Mesenteric fat pad (tissue), 1 donor: Measurements from ENCODE around the gene P2RY11. TPM values are rescaled to one million over a fixed set of nuclear protein-coding genes. Genes with fewer than 3 reads are reported as not detected.

Experiments used
- DNase-seq: peaks from one replicate; pipeline ENCODE4 v3.0.0-alpha.2; 2020; ENCODE audit warnings: low spot score
- total RNA-seq: library from RNA; stranded (reverse); fragmentation: NEBNext Ultra II Directional; extraction: Animal tissue kit (Norgen Biotek cat#: 25700); gene quantifications from one replicate; pipeline ENCODE4 v1.2.1, GENCODE V29; 2021
- donor health status: DM: yes; HTN: yes; CAD: no.

Gene P2RY11
- total RNA-seq, 1 donor from 2014 or later = 17.7 TPM

DNA sequence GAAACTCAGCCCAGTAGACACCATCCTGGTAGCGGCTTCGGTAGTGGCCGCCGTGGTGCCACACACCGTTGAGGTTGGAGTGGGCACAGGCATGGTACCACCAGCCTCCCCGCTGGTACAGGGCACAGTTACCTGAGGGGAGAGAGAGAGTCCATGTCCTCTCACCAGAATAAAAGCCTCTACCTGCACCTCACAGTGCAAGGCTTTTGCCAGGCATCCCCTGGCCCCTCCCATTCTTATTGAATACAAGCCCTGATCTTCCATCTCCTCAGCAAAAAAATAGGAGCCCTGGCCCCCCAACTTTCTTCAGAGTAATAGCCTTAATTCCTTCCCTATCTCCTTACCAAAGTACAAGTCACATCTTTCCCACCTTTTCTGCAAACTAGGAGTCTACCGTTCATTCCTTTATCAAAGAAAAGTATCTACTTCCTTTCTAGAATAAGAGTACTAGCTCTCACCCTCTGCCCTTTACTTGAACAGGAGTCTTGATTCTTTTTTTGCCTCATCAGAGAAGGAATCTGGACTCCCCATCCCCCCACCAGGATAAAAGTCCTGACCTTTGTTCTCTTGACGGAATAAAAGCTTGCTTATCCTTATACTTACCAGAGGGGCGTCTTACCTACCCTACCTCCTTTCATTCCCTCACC, 18.7 kb upstream of the P2RY11 start:
- no peak for DNase-seq

DNA sequence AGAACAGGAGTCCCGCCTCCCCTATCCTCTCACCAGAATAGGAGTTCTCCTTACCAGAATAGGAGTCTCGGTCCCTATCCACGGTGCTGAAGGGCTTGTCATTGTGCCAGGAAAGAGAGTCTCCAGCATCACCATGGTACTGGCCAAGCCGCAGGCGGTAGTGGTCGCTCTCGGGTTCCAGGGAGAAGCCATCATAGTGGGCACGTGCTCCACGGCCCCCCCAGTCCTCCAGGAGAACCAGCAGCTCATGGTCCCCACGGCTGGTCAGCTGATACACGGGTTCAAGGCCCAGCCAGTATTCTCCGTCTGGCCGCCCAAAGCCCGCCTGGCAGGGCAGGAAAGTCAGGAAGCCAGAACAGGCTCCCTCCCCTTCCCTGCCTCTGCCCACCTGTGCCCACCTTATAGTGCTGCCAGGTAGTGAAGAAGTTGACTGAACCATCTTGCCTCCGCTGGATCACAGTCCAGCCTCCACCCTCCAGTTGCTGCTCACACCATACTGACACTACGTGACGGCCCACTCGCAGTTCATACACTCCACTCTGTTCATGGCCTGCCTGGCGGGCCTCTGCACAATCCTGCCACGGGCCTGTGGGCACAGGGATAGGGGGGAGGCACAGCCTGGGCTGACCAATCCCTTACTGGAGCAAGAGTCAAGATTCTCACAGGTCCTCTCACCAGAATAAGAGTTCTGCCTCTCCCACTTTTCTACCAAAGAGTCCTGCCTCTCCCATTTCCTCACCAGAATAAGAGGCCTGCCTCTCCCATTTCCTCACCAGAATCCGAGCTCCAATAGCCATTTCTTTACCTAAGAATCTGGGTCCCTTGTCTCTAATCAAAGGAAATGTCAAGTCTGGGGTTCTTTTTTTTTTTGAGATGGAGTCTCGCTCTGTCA, 18.0 kb upstream of the P2RY11 start:
- DNase-seq = no peak

DNA sequence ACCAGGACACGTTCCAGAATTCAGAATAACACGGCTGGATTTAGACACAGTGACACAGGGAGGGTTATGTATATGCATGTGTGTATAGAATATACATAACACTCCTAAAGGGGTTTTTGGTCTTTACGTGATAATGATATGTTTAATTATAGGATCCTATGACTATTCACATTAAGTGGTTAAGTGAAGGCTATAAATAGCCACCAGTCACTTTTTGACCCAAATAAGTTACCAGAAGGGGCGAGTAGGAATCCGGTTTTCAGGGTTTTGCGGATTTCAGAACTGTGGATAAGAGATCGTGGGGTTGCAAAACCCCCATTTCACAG, 15.9 kb upstream of the P2RY11 start:
- DNase-seq = no peak

DNA sequence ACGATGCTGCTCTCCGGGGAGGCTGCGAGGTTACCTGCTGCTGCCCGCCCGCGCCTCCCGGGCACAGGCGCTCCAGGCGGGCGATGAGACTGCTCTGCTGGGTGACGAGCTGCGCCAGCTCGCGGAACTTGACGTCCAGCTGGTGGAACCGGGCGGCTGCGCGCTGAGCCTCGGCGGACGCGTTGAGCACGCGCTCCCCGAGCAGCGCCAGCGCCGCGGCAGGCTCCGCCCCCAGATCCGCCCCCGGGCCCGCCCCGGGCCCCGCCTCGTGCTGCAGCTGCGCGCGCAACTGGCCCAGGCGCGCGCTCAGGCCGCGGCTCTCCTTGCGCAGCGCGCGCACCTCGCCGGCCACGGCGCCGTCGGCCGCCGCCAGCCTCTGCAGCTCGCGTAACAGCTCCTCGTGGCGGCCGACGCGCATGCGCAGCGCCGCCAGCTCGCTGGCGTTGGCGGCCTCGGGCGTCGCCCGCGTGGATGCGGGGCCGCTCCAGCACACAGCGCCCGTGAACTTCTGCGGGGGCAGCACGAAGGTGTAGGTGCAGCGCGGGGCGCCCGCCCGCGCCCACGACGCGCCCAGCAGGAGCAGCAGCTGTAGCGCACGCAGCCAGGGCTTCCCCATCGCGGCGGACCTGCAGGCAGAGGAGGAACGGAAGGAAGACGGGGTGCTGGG, 15.4 kb upstream of the P2RY11 start:
- DNase-seq = peak; percentile 97

DNA sequence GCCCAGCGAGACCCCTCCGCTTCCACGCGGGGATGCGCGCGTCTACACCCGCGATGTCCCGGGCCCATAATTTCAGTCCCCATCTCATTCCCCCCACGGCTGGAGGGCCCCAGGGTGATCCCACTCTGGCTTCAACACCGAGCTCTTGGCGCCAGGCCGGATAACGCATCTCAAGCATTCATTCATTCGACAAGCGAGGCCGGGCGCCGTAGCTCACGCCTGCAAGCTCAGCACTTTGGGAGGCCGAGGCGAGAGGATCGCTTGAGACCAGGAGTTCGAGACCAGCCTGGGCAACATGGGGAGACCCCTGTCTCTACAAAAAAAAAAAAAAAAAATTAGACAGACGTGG, 14.9 kb upstream of the P2RY11 start:
- DNase-seq = no peak

DNA sequence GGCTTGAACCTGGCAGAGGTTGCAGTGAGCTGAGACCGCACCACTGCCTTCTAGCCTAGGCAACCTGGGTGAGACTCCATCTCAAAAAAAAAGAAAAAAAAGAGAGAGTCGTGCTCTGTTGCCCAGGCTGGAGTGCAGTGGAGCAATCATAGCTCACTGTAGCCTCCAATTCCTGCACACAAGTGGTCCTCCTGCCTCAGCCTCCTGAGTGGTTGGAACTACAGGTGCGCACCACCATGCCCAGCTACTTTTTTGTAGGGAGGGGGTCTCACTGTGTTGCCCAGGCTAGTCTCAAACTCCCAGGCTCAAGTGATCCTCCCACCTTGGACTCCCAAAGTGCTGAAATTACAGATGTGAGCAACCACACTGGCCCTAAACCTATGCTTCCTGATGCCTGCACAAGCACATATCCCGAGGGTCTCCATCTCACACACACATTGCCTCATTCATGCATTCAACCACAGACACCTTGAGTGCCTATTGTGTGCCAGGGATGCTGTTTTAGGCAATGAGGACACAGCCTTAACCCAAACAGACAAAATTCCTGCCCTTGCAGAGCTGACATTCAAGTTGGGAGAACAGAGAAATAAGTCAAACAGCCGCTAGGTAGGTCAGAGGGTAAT, 11.2 kb upstream of the P2RY11 start:
- no peak for DNase-seq

DNA sequence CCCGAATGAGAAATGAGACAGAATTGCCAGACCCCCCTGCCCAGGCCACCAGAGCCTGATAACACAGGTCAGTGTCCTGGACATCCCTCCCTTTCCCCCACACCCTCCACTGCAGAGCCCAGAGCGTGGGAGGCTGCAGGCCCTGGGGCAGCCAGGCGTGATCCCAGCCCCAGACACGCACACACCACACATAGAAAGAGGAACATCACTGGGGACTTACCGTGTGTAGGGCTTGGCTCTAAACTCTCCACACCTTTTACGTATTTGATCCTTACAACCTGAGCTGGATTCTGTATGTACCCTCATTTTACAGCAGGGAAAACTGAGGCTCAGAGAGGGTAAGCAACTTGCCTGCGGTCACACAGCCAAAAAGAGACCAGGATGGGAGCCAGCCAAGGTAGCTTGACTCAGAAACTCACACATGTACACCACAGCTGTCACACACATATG, 8.7 kb upstream of the P2RY11 start:
- DNase-seq = no peak

DNA sequence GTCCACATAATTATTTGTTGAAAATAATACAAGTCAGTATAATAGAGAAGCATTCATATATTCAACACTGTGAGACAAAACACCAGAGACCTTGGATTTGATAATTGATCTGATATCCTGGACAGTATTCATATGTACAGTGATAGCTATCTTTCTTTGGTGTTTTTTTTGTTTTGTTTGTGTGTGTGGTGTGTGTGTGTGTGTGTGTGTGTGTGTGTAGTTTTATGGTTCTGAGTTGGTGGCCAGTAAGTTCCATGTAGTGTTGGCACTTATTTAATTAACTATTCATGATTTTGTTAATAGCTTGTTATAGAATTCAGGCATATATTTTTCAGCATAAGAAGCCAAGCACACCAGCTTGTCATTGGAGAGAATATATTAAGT, 7.4 kb upstream of the P2RY11 start:
- no peak for DNase-seq

DNA sequence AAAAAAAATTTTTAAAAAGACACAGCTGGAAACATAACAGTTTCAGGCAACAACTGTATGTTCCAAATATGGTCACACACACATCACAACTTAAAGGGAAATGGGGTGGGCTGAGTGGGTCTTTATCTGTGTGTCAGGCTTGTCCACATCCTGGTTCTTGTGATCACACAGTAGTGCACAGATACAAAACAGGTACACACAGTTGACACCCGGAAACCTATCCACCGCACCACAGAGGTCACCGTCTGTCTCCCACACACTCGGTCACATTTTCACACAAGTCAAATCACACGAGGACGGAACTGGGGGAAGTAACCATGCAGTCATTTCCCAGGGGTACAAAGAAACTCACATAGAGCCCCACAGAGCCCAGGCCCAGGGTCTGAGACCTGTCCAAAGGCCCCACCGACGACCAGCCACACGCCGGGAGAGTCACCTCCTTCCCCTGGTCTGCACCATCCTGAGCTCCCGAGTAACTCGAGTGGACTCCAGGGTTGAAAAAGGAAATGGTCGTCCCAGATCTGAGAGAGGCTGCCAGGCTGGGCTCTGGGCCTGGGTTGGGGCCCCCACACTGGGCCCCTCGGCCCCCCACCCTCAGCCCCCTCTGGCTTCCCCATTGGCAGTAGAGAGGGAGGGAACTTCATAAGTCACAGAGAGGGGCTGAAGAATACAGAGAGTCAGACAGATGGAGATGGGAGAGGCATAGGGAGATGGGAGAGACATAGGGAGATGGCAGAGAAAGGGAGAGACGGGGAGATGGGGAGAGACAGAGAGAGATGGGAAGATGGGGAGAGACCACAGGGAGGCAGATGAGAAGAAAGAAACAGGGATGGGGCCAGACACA, 6.6 kb upstream of the P2RY11 start:
- no peak for DNase-seq

DNA sequence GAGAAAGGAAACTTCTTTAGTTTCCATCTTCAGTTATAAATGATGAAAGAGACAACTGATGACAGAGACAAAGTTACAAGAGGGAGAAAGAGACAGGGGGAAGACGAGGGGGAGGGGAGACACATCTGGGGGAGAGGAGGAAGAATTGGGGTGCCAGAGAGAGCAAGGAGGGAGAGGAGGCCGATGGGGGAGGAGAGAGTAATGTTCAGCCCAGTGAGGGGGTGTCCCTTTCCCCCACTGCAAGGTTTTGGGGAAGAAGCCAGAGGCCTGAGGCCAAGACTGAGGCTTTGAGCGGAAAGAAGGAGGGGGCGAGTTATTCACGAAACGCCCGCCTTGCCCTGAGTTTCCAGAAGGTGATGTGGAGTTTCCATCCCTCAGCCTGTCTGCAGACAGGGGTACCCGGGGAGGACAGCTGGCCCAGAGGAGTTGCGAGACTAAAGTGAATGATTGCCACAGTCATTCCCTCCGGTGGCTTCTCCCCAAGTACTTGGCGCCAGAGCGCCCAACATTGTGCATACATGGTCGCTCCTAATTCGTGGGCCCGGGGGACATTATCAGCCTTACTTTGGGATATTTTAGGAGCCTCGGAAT, 5.9 kb upstream of the P2RY11 start:
- DNase-seq = no peak

DNA sequence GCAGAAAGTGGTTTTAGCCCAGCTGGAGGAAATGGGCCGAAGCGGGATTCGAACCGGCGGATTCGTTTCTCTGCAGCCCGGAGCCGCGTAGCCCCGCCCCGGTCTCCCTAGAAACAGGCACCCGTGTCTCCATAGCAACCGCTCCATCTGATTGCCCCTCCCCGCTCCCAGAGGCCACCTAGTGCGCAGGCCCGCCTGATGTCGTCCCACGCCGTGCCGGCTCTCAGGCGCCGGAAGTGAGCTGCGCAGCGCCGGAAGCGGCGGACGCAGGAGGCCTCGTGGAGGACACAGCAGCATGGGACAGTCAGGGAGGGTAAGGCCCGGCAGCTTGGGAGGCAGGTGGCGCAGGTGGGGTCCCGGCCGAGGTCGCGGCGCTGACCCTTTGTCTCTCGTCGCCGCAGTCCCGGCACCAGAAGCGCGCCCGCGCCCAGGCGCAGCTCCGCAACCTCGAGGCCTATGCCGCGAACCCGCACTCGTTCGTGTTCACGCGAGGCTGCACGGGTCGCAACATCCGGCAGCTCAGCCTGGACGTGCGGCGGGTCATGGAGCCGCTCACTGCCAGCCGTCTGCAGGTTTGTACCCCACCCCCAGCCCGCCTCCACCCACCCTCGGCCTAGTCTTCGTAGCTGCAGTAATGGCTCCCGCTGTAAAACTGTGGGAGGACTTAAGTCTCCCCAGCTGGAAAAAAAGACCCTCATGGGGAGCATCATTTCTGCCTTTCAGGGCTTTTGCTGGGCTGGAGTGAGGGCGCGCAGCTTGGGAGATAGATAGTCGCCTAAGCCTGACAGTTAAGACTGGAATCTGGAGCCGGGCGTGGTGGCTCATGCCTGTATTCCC, 5.2 kb upstream of the P2RY11 start, which contains the start of gene PPAN:
Gene PPAN, plus strand, starts transcription at position 263 of the 837 bp plus-strand sequence. Its CDS starts 33 bp downstream, at position 296.
- DNase-seq = peak; percentile 99

DNA sequence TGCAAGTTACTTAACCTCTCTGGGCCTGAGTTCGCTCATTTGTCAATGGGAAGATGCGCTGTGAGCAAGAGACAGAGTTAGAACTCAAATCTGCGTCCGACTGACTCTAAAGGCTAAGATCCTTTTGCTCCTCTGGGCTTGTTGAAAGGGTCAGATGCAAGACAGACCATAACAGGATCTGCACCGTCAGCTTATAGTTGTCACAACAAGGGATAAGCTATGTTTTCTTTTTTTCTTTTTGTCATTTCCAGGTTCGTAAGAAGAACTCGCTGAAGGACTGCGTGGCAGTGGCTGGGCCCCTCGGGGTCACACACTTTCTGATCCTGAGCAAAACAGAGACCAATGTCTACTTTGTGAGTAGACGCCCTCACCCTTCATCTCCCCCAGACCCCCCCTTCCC, 4.2 kb upstream of the P2RY11 start:
- DNase-seq = no peak

DNA sequence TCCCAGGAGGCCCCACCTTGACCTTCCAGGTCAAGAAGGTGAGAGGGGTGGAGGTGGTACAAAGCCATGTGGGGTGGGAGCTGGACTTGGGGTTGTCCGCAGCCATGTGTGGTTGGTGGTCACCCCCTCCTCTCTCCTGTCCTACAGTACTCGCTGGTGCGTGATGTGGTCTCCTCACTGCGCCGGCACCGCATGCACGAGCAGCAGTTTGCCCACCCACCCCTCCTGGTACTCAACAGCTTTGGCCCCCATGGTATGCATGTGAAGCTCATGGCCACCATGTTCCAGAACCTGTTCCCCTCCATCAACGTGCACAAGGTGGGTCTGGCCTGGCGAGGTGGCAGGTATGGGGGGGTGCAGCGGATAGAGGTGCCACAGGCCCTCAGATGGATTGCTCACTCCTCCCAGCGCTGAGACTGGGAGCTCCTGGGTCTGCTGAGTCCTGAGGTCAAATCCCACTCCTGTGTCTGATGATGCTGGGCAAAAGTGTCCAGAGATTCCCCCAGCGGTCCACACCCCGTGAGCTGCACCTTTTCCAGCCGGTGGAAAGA, 3.6 kb upstream of the P2RY11 start:
- no peak for DNase-seq

DNA sequence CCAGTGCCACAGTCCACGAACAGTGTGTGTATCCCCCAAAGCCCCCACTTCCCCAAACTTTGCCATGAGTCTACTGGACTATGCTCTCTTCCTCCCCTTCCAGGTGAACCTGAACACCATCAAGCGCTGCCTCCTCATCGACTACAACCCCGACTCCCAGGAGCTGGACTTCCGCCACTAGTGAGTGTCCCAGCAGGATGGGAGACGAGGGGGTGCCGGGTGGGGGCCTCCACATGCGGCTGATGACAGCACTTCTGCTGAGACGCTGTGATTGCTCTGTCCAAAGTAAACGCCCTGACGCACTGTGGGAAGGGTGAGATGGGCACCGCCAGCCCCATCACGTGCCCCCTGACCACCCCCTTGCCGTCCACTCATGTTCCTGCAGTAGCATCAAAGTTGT, 2.0 kb upstream of the P2RY11 start:
- DNase-seq = no peak

DNA sequence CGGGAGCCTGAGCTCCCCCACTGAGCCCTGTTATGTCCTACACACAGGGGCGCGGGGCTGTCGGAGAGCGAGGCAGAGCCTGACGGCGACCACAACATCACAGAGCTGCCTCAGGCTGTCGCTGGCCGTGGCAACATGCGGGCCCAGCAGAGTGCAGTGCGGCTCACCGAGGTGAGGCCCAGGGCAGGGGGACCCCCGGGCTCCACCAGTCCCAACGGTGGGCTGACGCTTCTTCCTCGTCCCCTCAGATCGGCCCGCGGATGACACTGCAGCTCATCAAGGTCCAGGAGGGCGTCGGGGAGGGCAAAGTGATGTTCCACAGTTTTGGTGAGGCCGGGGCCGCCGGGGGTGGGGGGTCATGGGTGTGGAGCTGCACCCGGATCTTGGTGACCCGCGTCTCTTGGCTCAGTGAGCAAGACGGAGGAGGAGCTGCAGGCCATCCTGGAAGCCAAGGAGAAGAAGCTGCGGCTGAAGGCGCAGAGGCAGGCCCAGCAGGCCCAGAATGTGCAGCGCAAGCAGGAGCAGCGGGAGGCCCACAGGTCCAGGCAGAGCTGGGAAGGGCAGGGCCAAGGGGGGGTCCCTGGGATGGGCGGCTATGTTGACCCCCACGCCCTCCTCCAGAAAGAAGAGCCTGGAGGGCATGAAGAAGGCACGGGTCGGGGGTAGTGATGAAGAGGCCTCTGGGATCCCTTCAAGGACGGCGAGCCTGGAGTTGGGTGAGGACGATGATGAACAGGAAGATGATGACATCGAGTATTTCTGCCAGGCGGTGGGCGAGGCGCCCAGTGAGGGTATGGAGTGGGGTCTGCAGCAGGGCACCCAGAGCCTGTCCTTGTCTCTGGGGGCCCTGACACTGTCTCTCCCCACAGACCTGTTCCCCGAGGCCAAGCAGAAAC, 1.2 kb upstream of the P2RY11 start:
- no peak for DNase-seq

DNA sequence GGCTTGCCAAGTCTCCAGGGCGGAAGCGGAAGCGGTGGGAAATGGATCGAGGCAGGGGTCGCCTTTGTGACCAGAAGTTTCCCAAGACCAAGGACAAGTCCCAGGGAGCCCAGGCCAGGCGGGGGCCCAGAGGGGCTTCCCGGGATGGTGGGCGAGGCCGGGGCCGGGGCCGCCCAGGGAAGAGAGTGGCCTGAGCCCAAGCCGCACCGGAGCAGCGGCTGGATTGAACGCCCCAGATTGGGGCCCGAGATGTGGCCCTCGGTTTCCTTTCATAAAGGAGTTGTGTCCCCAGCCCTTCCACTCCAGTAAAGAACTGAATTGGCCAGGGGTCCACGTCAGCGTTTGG, 548 bp upstream of the P2RY11 start:
- no peak for DNase-seq

DNA sequence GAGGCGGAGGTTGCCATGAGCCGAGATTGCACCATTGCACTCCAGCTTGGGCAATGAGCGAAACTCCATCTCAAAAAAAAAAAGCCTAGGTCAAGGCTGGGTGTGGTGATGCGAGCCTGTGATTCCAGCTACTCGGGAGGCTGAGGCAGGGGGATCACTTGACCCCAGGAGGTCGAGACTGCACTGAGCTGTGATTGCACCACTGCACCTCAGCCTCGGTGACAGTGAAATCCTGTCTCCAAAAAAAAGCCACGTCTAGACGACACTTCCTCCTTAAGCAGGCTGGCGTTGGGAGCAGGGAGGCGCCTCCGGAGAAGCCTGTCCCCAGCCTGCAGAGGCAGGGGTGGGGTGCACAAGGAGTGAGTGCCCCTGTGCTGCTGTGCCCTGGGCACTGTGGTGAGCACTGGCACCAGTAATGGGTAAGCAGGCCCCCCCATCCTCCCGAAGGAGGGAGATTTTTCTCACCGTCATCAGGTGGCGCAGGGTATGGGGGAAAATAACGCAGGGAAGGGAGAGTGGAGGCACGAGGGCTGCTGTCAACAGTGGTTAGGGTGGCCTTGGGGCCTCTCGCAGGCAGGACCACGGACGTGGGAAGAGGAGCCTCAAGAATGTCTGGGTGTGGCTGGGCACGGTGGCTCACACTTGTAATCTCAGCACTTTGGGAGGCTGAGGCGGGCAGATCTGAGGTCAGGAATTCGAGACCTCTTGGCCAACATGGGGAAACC, 706 bp downstream of the P2RY11 start:
- no peak for DNase-seq
